OCI-LY7 (cell line): ENCODE measurements around the gene WLS.

Source experiments
- CTCF ChIP-seq: fragments of 200-600 bp; sonication (generic); conservative IDR thresholded peaks from 2 replicates; pipeline ENCODE4 v1.5.1; 2014; ENCODE audit warnings: mild to moderate bottlenecking, antibody characterized with exemption, low read length, moderate library complexity, mixed read lengths
- EZH2phosphoT487 ChIP-seq: fragments of 200-600 bp; sonication (generic); IDR thresholded peaks from 2 replicates; pipeline ENCODE4 v1.6.1; 2018; ENCODE audit warnings: low read depth, borderline replicate concordance, mild to moderate bottlenecking, mixed run types, antibody characterized with exemption, low read length, moderate library complexity, mixed read lengths

GRCh38 chr1:68175621-68176398 is 56.5 kb downstream of the WLS start:
- TF ChIP-seq CTCF (no peak), EZH2phosphoT487 (no peak)
